Amniotic epithelial cell (primary cell): Measurements from ENCODE around the gene EIF2B2.
"Not testable (repeated sequence)": the region's sequence is repeated elsewhere in the genome, so short reads cannot be mapped to it uniquely, and the experiment has no call there.

Experiments used
- DNase-seq: peaks from one replicate; pipeline ENCODE4 v3.0.0-alpha.2; 2010; ENCODE audit warnings: low read depth

The EIF2B2 gene

DNA sequence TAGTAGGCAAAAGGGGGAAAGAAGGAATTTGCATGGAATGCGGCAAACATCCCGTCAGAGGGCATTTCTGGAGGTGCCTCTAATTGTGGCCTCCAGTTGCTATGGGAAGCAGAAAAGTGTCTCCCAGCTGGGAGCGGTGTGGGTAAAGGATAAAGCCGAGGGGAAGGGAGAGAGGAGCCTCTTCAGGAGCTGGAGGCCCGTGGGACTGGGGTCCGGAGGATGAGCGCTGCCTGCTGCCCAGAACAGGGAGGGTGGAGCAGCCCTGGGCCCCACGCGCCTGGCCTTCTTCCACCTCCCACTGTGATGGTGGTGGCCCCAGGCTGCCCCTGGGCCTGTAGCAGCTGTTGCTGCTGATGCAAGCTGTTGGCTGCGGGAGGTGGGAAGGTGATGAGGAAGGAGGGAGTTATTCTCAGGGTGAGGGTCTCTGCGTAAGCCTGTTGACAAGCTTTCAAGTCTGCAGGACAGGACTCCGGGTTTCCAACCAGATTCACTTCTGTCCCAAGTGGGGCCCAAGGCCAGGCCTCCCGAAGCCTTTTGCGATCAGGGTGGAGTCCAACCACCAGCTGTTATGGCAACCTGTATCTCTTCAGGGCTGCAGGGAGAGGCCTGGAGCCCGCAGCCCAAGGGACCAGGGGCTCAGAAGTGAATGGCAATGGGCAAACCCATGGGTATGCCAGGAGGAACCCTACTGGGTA is 28.2 kb upstream of the EIF2B2 start:
- DNase-seq = no peak

DNA sequence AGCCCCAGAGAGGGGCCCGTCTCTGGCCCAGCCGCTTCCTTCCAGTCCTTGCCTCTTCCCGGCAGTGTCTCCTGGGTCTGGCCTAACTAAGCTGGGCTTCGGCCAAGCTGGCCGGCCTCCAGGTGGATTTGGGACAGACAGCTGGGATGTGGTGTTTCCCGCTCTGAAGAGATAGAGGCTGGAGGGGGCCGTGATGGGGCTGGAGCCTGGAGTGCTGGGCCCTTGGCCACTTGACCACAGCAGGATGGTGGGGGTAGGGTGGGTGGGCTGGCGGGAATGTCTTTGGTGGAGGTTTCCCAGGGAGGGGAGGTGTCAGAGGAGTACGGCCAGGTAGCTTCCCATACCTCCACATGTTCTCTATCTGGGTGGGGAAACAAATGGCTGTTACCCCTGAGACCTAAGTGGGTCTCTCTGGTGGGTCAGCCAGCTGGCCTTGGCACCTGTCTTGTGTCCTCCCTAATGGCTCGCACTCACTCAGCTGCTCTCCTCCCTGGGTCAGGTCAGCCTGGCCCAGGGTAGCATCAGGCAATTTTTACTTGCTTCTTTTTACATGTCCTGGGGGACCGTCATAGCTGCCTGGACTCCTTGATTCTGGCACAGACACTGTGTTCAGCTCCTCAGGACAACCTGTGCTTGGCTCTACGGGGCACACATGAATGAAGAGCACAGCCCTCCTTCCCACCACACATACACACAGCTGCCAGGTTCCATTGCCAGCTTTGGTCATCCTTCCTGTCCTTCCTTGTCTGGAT is 27.5 kb upstream of the EIF2B2 start:
- no peak for DNase-seq

DNA sequence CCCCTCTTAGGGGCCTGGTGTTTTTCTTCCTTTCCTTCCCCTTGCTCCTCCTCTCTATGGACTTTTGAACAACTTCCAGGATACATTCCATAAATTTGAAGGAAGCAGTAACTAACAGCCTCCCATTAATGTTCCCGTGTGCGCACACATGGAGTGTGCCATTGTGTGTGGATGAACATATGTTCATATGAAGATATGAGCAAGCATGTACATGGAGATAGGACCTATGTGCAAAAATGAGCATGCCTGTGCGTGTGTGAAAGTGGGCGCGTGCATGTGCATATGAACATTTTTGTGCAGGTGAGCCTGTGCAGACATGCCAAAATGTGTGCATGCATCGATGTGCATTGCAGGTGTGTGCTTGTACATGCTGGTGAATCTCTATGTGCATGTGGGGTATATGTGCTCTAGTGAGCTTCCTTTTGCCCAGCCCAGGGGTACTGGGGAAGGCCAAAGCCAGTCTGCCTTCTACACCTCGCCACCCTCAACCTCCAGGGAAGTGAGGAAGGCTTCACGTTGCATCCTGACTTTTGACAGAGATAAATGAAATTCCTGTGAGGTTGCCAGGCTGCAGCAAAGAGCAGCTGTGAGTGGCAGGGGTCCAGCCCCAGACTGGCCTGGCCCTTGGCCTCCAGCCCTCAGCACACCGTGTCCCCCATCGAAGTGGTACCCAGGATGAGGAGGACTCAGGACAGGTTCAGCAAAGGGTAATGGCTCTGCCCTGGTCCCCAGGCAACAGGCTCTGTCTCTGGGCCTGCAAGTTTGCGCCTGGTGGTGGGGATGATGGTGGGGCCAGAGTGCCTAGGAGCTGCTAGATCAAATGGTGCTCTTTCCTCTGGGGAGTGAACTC is 26.2 kb upstream of the EIF2B2 start:
- DNase-seq = no peak

DNA sequence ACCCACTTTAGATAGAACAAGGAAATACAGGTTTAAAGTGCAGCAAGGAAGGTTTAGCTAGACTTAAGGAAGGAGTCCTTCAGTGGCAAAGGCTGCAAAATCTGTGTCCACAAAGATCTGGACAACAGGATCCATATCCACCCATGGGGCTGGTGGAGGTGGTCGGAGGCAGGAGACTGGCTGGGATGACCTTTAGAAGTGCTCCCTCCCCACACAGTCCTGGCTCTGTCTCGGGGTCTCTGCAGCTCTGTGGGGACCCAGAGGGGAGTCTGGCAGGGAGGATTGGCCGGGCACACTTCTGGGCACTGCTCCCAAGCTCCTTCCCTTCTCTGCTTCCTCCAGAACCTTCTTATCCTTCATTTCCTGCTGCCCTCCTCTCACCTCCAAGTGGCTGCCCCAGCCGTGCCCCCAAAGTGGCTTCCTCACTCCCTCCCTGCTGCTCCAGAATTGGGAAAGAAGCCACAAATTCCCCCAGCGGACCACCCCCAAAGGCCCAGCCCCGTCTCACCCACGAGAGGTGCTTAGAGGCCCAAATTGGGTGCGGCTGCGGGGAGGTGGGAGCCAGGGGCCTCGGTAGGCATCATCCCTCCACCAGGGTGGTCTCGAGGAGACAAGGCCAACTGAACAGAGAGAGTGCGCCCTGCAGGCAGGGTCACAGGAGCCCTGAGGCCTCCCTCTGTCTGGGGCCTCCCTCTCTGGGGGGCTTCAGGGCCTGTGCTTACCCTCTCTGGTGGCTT is 25.4 kb upstream of the EIF2B2 start:
- no peak for DNase-seq

DNA sequence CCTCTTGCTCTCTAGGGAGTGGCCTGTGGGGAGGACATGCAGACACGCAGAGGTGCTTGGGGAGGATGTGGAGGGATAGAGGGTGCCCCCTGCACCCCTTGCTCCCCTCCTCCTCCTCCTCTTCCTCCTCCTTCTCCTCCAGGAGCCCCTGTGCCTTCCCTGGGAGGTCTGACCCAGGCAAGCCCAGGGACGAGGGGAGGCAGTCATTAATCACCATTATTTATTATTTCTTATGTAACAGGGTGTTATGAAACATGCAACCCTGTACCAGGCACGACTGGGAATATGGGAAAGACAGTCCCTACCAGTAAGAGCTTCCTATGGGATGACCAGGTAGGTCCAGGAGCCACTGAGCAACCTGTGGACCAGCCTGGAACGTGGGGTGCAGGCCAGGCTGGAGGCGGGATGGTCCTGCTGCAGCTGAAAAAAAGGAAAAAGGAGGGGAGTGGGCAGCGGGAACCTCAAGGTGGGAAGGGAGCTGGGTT is 24.8 kb upstream of the EIF2B2 start:
- peak; percentile 63 for DNase-seq

DNA sequence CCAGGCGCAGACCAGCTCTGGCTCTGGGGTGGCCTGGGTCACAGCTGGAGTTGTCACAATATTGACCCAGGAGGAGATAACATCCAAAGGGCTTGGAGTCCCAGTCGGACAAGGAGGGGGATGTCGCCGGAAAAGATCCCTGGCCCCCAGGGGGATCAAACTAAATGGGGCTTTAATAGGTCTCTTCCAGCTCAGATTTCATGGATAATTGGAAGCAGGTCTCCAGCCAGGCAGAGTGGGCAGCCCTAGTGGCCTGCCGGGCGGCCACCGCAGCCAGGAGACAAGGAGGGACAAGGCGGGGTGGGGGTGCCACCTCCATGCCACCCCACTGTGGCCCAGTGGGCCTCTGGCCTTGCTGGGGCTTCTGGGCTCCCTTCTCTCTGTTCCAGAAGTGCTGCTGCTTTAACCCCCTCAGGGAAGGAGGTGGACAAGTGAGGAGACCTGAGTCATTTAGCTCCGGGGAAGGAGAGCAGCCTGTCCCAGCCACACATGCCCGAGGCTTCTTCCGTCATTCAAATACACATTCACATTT is 24.2 kb upstream of the EIF2B2 start:
- DNase-seq = no peak

DNA sequence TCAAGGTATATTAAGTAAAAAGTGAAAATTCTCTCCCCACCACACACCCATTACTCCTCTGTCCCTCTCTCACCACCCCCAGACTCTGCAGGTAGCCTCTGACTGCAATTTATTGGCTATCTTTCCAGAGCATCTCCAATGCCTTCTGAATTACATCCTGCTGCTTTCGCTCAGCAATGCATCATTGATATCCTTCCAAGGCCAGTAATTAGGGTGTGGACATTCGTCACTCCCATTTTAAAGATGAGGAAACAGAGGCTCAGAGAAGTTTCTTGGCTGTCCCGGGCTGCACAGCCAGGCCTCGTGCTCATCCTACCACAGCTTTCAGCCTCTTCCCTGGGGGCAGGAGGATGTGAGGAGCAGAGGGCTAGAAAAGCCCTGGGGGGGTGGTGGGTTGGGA is 23.7 kb upstream of the EIF2B2 start:
- no peak for DNase-seq

DNA sequence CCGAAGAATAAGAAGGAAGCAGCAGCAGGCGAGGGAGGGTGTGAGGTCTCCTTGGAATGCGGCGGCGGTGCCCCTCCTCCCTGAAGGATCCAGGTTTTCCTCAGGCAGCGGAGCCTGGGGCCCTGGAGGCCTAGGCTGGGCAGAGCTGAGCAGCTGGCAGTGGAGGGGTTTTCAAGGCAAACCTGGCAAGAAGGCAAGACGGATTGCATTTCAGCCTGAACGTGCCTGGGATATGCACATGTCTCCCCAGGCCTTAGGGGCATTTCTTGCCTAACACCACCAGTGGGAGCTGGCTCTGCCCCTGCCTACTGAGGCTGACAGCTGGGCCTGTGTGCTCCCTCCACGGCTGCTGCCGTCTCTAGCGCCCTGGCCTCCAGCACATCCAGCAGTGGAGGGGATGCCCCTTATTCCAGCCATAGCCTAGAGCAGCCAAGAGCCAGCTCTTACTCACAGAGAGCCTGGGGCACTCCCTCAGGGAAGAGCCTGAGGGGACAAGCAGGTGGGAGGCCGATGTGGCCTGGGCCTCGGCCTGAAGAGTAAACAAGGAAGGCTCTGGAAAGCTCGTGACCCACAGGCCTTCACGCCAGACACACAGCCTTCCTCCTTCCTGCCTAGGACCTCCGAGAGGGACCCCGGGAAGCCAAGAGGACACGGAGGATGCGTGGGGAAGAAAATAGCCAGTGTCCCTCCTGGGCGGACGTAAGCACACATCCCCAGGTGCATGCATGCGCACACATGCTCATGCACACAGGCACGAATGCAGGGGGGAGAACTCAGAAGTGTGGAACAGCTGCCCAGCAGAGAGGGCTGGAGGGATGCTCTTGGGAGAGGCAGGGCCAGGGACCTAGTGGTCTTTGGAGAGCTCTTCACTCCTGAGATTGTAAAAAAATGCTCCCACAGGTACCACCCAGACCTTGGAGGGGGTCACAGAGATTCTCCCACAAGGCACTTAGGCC is 23.0 kb upstream of the EIF2B2 start:
- peak; percentile 66 for DNase-seq

DNA sequence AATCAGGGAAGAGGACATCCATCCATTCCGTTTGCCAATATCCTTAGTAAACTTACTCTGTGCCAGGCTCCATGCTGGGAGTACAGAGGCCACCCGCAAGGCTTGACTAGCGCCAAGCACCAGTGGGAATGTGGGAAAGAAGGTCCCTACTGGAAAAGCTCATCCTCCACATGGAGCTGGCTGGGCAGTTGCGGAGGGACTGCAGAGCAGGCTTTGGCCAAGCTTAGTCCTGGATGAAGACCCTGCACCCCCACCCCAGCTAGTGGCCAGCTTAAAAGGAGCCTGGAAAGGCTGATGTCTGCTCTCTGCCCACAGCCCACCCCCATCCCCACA is 22.4 kb upstream of the EIF2B2 start:
- no peak for DNase-seq

DNA sequence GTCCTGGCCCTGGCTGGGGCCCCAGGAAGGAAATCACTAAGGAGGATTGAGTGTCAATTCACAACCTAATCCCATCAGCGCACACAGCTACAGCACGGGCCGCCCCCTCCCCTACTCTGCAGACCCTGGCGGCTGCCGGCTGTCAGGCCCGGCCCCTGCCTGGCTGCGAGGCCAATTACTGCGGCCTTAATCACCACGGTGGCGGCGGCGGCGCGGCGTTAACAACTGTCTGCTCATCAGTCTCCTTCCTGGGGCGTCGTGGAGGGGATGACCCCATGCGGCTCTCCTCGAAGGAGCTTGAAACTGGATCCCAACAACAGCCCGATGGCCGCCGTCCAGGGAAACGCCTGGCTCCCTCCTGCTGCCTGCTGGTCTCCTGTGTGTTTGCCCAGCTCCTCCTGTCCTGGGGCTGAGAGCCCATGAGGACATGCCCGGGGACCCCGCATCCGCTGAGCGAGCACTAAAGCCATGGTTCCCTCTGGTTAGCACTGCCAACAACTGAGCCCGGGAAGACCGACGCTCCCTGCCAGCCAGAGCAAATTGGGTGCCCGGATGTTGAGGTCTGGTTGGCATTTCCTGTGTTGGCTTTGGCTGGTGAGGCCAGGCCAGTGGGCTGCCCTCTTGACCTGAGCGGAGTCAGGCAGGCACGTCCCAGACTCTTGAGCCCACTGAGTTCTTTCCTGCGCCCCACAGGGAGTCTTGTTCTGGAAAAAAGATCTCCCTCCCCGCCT is 21.8 kb upstream of the EIF2B2 start:
- DNase-seq = peak; percentile 40

DNA sequence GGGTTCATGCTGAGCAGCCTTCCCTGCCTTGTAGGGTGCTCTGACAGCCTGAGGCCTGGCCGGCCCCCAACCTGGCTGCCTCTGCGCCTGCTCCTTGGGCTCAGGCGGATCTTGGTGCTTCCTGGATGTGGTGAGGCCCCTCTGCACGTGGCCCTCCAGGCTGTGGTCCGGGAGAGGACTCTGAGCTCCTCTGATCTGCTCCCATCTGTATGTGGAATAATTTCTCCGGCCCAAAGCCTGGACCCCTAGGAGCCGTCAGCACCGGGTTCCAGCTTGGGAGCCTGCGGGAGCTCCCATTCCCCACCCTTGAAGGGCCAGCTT is 21.3 kb upstream of the EIF2B2 start:
- DNase-seq = no peak

DNA sequence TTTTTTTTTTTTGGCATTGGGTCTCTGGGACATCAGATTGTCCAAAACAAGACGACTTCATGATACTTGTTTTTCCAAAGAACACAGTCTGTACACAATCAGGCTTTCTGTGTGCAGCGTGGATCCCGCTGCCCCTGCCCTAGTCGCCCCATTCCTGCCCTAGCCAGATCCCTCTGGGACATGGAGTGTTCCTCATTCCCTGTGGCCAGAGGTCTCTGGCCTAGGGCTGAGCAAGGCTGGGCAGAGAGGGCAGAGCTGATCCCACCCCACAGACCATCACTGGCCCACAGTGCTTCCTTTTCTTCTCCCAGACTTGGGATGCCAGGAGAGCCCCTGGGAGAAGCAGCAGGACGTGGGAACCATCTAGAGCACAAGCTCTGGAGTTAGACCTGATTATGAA is 20.9 kb upstream of the EIF2B2 start:
- no peak for DNase-seq

DNA sequence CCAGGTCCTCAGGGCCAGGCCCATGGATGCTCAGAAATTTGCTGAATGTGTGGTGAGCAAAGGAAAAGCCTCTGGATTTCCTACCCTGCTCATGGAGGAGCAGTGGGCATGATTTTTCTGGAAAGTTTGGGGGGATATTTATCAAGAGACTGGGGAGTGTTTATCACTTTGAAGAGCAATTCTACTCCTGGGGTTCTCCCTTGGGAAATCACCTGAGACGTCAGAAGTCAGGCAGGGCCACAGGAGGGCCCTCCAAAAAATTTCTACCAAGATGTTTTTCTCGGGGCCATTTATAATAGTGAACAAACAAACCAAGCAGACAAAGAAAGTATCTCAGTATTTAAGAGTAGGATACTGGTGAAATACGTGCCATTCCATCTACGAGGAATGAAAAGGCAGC is 20.1 kb upstream of the EIF2B2 start:
- DNase-seq = no peak

DNA sequence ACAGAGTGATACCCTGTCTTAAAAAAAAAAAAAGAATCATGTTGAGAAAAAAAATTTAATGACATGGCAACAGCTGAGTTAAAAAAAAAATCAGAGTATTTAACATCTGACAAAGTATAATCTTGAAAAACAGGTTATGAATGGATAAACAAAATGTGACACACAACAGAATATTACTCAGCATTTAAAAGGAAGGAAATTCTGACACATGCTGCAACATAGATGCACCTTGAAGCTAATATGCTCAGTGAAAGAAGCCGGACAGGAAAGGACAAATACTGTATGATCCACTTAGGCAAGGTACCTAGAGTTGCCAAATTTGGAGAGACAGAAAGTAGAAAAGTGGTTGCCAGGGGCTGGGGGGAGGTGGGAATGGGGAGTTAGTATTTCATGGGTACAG is 19.4 kb upstream of the EIF2B2 start:
- DNase-seq = no peak

DNA sequence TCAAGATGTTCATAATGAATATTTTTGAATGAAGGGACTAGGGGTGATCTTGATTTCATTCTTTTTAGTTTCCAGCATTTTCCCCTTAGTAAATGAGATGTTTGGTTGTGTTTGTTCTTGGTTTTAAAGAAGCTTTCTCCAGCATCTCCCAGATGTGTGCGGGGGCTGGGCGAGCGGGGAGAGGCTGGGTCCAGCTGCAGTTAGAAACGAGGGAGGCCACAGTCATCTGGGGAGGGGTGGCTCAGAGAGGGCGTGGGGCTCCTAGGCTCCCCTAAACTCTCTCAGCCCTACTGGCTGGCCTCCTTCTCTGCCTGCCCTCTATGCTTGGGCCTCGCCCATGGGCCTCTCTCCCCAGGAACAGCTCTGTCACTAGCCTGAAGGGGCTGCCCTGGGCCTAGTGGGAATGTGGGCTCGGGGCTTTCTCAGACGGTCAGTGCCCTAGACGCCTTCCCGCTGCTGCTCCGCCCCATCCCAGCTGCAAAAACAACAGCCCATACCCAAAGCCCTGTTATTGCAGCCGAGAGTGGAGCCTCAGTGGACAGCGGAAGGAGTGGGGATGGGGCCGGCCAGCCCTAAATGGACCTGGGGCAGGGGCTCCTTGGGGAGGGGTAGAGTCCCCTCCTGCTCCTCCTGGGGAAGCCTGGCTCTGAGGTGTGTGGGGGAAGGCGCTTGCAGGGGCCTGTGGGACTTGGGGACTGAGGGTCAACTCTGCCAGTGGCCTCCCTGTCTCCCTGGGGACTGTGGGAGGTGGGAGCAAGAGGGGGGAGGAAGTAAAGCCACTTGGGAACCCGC is 18.3 kb upstream of the EIF2B2 start:
- no peak for DNase-seq

DNA sequence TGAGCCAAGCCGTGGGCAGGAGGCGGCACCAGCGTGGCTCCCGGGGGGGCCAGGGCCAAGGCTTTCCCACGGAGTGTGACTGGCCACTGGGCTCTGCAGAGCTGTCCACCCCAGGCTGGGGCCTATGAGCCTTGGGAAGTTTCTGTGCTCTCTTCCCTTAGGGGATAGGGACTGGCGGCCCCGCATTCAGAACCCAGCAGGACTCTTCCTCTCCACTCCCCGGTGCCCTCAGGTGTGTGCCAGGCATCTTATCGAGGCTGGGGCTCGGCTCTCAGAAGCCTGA is 17.8 kb upstream of the EIF2B2 start:
- DNase-seq = no peak

DNA sequence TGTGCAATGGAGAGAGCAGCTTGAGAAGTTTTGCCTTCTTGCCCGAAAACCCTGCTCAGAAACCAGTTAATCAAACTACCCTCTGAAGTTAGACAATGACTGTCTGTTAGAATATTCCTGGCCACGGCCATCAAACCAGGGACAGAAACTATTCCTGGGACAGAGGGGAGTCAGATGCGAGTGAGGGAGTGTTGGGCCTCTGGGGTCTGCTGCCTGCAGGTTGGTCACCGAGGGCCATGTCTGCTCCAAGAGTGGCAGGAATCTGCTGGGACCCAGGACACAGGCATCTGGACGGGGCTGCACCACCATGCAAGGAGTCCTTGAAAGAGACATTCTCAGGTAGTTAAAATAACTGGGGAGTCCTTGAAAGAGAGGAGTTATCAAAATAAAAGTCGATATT is 16.9 kb upstream of the EIF2B2 start:
- DNase-seq = no peak

DNA sequence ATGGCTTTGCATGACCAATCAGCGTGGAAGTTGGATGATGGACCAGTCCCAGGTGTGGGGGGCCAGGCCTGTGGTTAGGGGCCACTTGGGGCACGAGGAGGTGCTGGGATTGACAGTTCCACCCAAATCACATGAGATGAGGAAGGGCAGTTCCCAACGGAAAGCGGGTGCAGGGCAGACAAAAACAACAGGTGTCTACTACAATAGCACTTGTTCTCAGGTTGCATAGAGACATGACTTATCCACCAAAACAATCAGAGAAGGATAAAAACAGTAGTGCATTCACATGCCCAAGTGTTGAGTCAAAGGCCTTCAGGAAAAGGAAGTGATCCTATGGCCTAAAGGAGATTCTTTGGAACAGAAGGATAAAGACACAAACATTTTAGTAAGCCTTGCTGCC is 14.6 kb upstream of the EIF2B2 start:
- peak; percentile 53 for DNase-seq

DNA sequence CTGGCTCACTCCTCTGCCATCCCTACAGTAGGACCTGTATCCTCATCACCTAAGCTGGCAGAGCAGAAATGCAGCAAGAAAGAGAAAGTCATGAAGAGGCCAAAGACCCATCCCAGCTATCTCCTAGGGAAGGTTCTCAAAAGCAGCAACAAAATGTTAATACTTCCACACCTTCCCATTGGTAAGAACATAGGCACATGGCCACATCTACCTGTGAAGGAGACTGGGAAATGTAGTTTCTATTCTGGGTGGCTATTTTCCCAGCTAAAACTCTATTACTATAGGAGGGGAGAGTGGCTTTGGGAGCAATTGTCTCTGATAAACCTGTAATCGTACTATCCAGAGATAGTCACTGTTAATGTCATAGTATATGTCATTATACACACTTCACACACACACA is 13.7 kb upstream of the EIF2B2 start:
- no peak for DNase-seq

DNA sequence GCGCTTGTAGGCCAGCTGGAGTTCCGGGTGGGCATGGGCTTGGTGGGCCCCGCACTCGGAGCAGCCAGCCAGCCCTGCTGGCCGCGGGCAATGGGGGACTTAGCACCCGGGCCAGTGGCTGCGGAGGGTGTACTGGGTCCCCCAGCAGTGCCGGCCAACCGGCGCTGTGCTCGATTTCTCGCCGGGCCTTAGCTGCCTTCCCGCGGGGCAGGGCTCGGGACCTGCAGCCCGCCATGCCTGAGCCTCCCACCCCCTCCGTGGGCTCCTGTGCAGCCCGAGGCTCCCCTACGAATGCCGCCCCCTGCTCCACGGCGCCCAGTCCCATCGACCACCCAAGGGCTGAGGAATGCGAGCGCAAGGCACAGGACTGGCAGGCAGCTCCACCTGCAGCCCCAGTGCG is 8.5 kb upstream of the EIF2B2 start:
- DNase-seq = not testable (repeated sequence)
